GM12864 (cell line): ENCODE results near the gene TAF6L.
A peak's percentile ranks its signal among the peaks of the same experiment; 100 is the strongest.

ENCODE experiments used
- DNase-seq: peaks from one replicate; pipeline ENCODE4 v3.0.0-alpha.2; 2011; ENCODE audit warnings: low read depth
- H3K4me3 ChIP-seq: 2 replicates; pipeline ENCODE4 v1.5.1; 2011; ENCODE audit warnings: mild to moderate bottlenecking, low read depth, low read length, control low read depth
- TF ChIP-seq, protein P1 (sequence below): IDR thresholded peaks from 2 replicates; pipeline ENCODE4 v1.5.1; 2011; ENCODE audit warnings: low read depth, mild to moderate bottlenecking, moderate library complexity, low read length, control low read depth, inconsistent platforms; ENCODE audit errors: missing control alignments

The TAF6L gene

DNA sequence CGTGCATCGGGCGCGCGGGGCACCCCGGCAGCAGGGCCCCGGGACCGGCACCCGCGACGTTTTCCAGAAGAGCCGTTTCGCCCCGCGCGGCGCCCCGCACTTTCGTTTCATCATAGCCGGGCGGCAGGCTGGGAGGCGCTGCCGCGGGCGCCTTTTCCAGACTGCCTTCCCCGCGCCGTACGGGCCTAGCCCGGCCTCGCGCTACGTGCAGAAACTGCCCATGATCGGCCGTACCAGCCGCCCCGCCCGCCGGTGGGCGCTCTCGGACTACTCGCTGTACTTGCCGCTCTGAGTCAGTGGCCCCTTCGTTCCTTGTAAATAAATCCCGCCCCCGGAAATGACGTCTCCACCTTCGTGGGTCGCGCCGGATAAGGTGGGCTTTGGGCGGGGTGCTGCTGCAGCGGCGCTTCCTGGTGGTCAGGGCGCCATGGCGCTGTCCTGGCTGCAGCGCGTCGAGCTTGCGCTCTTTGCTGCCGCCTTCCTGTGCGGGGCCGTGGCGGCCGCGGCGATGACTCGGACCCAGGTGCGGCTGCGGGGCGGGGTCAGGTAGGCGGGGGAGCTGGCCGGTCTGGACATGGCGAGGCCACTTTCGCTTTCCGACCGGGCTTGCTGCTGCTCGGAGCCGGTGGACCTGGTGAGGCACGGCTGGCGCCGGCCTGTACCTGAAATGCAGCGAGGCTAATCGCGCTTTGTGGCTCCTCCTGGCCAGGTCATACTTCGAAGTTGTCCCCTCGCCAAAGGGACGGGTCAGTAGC lies 16.0 kb downstream of the TAF6L start, which contains the start of gene TMEM179B:
Gene TMEM179B (plus strand): TSS at position 398 of the 755 bp plus-strand sequence. CDS start 30 bp downstream, at position 428.
- TF ChIP-seq, protein P1, sequence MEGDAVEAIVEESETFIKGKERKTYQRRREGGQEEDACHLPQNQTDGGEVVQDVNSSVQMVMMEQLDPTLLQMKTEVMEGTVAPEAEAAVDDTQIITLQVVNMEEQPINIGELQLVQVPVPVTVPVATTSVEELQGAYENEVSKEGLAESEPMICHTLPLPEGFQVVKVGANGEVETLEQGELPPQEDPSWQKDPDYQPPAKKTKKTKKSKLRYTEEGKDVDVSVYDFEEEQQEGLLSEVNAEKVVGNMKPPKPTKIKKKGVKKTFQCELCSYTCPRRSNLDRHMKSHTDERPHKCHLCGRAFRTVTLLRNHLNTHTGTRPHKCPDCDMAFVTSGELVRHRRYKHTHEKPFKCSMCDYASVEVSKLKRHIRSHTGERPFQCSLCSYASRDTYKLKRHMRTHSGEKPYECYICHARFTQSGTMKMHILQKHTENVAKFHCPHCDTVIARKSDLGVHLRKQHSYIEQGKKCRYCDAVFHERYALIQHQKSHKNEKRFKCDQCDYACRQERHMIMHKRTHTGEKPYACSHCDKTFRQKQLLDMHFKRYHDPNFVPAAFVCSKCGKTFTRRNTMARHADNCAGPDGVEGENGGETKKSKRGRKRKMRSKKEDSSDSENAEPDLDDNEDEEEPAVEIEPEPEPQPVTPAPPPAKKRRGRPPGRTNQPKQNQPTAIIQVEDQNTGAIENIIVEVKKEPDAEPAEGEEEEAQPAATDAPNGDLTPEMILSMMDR, result peak; percentile 67
- peak; percentile 95 for DNase-seq
- peak within 1 kb of the TSS; percentile 82 for H3K4me3 ChIP-seq

GRCh38 chr11:62788991-62789390 lies 17.8 kb downstream of the TAF6L start:
- TF ChIP-seq, protein P1, result no peak
- no peak overlapping the region for H3K4me3 ChIP-seq
- DNase-seq, result no peak

GRCh38 chr11:62789576-62789975 lies 18.4 kb downstream of the TAF6L start:
- no peak overlapping the region for H3K4me3 ChIP-seq
- TF ChIP-seq, protein P1, result no peak
- no peak for DNase-seq

DNA sequence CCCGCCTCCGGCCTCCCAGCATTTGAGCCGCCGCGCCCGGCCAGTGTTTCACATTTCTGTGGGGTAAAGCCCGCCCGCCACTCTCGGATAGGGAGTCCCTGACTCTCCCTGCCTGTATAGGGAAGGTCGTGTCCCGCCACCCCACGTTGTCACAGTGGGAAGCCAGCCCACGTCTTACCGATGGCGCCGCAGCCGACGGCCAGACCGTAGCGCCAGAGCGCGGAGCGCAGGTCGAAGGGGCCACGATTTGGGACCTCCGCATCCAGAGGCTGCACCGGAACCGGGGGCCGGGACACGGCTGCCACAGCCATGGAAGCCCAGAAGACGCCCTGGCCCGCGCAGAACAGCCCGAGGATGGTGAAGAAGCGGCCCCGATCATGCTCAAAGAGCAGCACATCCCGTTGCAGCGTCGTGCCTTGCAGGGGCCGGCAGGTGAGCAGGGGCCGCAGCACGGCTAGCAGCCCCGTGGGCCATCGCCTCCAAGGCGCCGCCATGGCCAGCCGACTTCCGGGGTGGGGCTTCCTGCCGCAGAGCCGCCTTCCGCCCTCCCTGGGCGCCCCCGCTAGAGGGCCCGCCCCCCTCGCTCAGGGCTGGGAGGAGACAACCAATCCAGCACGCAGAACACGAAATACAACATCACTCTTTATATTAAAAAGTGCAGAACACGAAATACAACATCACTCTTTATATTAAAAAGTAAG lies 20.5 kb downstream of the TAF6L start, which contains the start of gene TMEM223:
Gene TMEM223 (minus strand): TSS at position 506 of the 701 bp plus-strand sequence. CDS start 12 bp downstream, at position 494.
- no peak for DNase-seq
- TF ChIP-seq, protein P1, result peak; percentile 12
- H3K4me3 ChIP-seq, result peak within 1 kb of the TSS; percentile 87

DNA sequence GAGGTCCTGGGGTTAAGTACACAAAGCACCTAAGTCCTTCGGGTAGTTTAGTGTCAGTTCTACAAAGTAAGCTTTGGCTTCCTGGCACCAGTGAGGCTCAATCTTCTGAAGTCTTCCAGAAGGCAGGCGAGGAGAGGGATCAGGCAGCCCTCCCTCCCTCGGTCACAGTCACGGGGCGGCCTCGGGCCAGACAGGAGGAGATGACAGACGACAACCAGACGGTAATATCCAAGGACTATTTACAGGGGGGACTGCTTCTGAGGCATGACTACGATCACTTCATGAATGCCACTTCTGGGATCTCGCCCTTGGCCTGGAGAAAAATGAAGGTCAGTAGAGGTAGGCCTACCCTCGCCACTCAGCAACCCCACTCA lies 21.0 kb downstream of the TAF6L start:
- DNase-seq, result no peak
- TF ChIP-seq, protein P1, result no peak
- peak overlapping the region; percentile 7; the same call in 1 of the 2 replicates for H3K4me3 ChIP-seq

GRCh38 chr11:62794201-62794775 lies 23.1 kb downstream of the TAF6L start:
- DNase-seq, result no peak
- TF ChIP-seq, protein P1, result no peak
- no peak overlapping the region for H3K4me3 ChIP-seq
